Astrocyte of the cerebellum (primary cell): Measurements from ENCODE around the gene FBXO3.
"Not testable (repeated sequence)": the region's sequence is repeated elsewhere in the genome, so short reads cannot be mapped to it uniquely, and the experiment has no call there.

Experiments
- DNase-seq: peaks from one replicate; pipeline ENCODE4 v3.0.0-alpha.2; 2011; ENCODE audit warnings: low read depth
- H3K4me3 ChIP-seq: 2 replicates; pipeline ENCODE4 v1.5.1; 2011; ENCODE audit warnings: mild to moderate bottlenecking, low read depth, low read length, moderate library complexity
- in situ Hi-C: cut with HindIII; loops from 2 replicates; pipeline ENCODE4 v1.10.0; 2017; ENCODE audit warnings: low sequenced_read_pairs
- TF ChIP-seq, protein P1 (sequence below): IDR thresholded peaks from 2 replicates; pipeline ENCODE4 v1.5.1; 2012; ENCODE audit warnings: low read length, low read depth, moderate library complexity, mild to moderate bottlenecking; ENCODE audit errors: missing control alignments

FBXO3 gene, protein sequence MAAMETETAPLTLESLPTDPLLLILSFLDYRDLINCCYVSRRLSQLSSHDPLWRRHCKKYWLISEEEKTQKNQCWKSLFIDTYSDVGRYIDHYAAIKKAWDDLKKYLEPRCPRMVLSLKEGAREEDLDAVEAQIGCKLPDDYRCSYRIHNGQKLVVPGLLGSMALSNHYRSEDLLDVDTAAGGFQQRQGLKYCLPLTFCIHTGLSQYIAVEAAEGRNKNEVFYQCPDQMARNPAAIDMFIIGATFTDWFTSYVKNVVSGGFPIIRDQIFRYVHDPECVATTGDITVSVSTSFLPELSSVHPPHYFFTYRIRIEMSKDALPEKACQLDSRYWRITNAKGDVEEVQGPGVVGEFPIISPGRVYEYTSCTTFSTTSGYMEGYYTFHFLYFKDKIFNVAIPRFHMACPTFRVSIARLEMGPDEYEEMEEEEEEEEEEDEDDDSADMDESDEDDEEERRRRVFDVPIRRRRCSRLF

DNA sequence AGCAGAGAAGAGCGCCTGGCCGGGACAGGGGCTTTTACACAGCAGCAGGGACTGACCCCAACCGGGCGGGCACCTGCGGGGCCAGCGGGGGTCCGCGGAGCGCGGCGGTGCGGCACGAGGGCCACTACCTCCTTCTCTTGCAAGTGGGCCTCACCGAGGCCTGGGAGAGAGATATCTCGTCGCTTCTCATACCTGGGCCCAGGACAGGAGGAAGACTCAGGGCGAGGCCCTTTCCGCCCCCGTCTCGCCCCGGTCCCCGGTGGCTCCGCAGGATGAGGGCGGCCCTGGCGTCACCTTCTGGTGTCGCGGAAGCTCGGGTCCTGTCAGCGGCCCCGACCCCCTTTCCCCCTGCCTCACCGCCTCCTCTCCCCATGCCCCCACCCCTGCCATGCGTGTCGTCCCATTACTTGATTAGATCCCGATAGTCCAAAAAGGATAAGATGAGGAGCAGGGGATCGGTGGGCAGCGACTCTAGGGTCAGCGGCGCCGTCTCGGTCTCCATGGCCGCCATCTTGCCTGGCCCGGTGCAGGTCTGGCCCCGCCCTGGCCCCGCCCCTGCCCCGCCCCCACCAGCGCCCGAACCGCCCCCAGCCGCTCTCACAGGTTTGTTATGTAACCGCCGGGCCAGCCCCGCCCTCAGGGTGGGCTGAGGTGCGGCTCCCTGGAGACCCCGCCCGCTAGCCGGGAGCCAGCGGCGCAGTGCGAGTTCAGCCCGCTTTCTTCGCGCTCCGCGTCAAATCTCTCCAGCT, at the start of gene FBXO3:
Gene FBXO3, minus strand, starts transcription at position 534 of the 749 bp plus-strand sequence. Its CDS starts 23 bp downstream, at position 511.
- TF ChIP-seq, protein P1, sequence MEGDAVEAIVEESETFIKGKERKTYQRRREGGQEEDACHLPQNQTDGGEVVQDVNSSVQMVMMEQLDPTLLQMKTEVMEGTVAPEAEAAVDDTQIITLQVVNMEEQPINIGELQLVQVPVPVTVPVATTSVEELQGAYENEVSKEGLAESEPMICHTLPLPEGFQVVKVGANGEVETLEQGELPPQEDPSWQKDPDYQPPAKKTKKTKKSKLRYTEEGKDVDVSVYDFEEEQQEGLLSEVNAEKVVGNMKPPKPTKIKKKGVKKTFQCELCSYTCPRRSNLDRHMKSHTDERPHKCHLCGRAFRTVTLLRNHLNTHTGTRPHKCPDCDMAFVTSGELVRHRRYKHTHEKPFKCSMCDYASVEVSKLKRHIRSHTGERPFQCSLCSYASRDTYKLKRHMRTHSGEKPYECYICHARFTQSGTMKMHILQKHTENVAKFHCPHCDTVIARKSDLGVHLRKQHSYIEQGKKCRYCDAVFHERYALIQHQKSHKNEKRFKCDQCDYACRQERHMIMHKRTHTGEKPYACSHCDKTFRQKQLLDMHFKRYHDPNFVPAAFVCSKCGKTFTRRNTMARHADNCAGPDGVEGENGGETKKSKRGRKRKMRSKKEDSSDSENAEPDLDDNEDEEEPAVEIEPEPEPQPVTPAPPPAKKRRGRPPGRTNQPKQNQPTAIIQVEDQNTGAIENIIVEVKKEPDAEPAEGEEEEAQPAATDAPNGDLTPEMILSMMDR = no peak
- in situ Hi-C loops = no loop called here
- peak within 1 kb of the TSS; percentile 93 for H3K4me3 ChIP-seq
- peak; percentile 61 for DNase-seq

DNA sequence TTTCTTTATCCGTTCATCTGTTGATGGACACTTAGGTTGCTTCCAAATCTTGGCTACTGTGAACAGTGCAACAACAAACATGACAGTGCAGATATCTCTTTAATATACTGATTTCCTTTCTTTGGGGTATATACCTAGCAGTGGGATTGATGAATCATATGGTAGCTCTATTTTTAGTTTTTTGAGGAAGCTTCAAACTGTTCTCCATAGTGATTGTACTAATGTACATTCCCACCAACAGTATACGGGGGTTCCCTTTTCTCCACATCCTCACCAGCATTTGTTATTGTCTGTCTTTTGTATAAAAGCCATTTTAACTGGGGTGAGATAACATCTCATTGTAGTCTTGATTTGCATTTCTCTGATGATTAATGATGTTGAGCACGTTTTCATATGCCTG, 48.7 kb upstream of the FBXO3 start:
- in situ Hi-C loops, H3K4me3 ChIP-seq, DNase-seq: not testable (repeated sequence)

DNA sequence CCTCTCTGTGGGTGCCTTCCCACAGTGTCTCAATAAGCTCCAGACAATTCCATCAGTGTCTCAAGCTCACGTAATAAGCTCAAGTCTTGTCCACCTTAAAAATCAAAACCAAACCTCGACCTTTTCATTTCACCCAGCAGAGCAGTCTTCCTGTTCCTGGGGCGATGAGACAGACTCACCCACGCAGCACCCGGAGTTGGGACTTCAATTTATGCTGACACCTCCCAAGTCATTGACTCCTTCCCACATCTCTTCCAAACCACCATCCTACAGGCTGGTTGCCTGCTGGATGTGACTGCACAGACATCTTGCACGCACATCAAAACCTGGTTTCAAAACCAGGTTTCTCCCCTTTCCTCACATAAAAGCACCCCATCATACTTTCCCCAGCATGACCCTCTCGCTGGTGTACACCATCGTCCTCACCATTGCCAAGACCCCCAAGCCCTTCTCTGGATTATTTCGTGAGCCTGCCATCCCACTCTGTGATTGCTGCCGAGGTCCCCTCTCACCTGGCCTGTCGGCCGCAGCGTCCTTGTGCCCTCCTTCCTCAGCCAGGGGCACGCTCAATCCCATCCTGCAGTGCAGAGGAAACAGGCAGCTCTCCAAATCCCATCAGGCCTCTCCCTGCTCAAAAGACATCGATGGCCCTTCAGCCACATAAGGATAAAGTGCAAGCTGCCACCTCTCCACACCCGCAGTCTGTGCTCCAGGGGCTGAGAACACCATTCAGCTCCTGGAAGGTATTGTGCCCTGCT, 45.1 kb upstream of the FBXO3 start:
- no peak overlapping the region for H3K4me3 ChIP-seq
- in situ Hi-C loops = no loop called here
- TF ChIP-seq, protein P1 = no peak
- DNase-seq = no peak

DNA sequence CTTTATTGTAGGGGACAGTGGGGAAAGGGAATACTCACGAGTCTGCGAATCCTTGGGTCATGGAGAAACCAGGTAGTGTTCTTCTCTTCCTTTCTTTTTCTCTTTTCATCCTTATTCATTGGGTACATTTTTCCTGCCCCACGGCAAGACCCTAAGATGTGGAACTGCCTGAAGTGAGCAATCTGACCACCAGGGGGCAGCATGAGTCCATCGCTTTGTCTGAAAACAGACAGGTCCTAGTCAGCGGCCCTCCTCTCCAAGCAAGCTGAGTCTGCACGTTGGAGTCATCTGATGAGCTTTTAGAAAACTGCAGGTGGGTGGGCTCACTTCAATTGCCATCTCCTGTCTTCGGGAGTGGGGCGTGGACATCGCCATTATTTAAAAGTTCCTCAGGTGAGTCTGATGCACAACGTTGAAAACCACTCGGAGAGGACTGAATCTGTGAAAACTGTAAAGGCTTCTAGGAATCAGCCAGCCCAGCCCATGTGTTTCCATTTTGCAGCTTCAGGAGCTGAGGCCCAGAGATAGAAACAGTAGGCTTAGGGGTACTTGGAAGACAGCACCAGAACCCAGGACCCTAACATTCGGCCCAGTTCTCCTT, 34.0 kb upstream of the FBXO3 start:
- in situ Hi-C loops = no loop called here
- TF ChIP-seq, protein P1 = peak; percentile 92
- no peak overlapping the region for H3K4me3 ChIP-seq
- peak; percentile 73 for DNase-seq

DNA sequence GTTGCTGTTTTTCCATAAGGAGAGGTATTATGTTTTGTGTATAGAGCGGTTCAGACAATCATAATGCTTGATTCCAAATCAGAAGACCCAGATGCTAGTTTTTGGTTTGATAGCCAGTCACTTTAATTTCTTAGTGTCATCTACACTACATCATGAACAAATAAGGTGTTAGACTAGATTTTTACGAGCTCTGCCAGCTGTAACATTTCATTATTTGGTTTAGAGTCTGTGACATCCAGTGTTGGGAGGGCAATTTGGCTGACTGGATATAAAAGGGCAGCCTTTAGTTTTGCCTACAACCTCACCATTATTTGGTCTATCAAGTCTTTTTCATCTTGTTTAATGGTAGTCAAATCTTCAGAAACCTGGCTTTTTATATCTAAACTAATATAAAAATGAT, 30.2 kb upstream of the FBXO3 start:
- no peak for DNase-seq
- in situ Hi-C loops = no loop called here
- TF ChIP-seq, protein P1 = no peak

DNA sequence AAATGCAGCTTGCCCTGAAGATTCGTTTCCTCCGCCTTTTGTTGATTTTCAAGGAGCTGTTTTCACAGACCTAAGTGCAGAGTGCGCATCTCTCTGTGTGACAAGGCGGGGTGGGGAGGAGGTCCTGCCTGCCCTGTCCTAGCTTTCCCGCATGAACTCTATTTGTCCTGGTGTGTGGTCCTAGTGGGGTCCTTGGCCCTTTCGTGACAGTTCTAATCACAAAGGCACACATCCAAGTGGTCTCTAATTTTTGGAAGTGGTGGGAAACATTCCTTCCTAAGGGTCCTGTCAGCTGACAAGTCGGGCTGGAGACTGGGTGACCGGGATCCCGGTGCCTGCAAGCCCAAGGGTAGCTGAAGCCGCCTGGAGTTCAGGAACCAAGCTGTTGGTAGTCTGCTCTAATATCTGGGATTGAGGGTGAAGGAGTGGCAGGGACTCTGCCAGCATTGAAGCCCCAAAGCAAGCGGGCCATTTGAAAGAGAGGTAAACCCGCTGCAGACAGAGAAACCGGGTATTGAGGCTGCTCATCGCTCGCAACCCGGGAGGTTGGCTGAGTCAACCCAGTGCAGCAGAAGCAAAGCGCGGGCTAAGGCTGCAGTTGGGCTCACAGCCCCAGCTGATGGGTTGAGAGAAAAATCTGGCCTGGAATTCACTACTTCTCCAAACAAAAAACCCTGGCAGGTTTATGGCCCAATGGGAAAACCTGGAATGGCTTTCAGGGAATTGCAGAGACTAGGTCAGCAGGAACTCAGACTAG, 28.1 kb upstream of the FBXO3 start:
- DNase-seq = peak; percentile 85
- TF ChIP-seq, protein P1 = no peak
- in situ Hi-C loops = no loop called here
- H3K4me3 ChIP-seq = peak overlapping the region; percentile 40

More for the DNA sequence above, 30.2 kb upstream of the FBXO3 start:
- no peak overlapping the region for H3K4me3 ChIP-seq
